NCI-H748 treated with DMSO at 0.1 percent for 48 hours (cell line): ENCODE data around the gene HEATR5B.

Source experiments
- DNase-seq: peaks from one replicate; lab custom pipeline; 2025; lab: John Stamatoyannopoulos, UW

HEATR5B gene

DNA sequence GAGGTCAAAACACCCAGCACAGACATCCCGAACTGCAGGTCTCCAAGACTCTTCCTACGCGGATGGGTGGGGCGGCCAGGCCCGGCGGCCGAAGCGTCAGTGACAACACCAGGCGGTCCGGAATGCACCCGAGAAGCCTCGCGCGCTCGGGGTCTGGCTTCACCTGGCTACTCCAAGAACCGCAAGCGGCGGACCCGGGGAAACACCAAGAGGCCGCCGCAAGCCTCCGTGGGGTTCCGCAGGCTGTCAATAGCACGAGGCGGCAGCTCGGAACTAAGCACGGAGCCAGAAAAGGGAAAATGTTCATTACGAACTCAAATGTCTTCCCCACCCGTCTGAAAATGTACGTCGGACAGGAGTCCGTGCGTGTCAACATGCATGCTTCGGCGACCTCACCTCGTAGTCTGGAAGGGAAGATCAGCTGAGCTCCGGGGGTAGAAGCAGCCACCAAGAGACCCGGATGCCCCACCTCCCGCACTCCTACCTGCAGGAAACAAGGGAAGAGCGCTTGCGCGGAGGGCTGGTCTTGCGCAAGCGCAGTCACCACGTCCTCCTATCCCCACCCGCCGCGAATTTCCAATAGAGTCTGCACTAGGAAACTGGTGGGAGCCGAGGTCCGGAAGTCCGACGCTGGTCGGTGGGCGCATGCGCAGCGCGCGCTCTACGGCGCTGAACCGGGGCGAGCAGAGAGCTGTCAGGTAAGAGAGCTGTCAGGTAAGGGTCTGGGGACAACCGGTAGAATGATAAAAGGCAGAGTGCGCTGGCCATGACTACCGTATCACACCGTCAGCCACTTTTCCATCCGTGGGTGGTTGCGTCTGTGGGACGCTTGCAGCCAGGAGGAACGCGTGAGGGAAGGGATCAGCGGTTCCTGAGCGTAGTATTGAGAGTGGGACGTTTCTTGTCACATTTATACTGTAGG, at the start of gene HEATR5B, which contains the start of gene GPATCH11:
Gene HEATR5B, minus strand, starts transcription at position 500 of the 922 bp plus-strand sequence. CDS start 958 bp downstream, outside the sequence.
Gene GPATCH11, plus strand, starts transcription at position 646 of the 922 bp plus-strand sequence. CDS start 3,864 bp downstream, outside the sequence.
- peak; percentile 95 for DNase-seq

DNA sequence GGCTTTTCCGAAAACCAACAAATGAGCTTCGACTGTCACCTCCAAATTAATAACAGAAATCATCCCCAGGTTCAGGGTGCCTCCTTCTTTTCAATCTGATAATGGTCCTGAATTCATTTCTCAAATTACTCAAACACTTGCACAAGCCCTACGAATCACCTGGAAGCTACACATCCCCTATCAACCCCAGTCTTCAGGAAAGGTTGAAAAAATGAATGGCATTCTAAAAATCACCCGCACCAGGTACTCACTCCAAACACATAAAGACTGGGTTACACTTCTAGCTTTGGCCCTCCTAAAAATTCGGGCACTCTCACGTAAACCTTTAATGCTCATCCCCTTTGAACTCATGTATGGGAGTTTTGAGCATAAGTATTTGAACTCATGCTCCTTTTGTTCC, 48.7 kb upstream of the HEATR5B start:
- DNase-seq = no peak

DNA sequence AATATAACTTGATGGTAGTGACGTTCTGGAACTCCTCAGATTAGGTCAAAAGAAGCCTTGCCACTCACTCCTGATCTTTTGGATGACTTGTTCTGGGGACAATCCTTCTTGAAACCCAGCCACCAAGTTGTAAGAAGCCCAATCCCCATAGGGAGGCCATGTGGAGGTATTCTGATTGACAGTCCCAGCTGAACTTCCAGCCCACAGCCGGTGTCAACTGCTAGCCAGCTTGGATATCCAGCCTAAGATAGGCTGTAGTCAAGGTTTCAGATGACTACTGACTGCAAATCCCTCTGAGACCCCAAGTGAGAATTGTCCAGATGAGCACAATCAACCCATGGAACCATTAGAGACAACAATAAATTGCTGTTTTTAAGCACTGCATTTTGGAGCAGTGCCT, 41.2 kb upstream of the HEATR5B start:
- DNase-seq = no peak

DNA sequence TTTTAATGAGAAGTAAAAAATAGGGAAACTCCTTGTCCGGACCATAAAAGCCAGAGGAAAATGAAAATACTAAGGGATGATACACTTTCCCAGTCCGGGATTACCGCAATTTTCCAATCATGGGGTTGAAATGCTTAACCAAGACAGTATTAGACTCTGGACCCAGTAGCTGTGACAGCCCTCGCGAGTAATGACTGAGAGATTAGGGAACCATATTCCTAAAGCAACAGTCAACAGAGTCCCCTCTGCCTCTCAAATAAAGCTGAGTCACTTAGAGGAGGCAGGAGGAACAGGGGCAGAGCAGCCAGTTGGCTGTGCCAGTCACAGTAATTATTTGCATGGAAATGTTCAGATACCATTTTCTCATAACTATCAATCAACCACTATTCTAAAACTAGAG, 35.0 kb upstream of the HEATR5B start:
- no peak for DNase-seq

DNA sequence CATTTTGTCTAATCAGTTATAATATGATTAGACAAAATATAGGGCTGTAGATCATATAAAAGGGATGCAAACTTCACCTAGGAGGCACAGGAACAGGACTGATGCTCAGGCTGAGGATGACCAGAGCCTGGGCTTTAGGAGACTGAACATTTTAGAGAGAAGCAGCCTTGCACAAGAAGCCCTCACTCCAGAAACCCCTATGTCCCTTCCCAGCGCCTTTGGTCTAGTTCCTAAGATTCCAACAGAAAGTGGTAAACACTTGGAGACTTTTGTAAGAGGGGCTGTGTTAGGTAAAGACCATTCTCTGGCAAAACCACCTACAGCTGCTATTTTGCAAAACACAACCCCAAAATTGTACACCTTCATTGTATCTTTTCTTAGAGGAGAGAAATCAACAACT, 33.4 kb upstream of the HEATR5B start:
- no peak for DNase-seq

DNA sequence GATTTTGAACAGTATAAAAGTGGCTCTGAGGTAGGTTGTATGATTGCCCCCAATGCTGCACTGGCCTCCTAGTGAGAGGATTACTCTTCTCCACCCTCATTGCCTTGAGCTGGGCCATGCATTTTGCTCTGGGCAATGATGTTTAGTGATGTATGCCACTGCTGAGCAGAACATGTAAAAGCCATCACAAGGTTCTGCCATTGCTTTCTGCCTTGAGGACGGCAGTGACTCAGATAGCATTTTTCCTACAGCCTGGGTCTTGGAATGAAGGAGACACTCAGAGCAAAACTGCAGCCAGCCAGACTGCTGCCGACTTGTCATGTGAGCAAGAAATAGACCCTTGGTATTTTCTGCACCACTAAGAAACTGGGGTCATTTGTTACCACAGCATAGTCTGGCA, 27.8 kb upstream of the HEATR5B start:
- no peak for DNase-seq

DNA sequence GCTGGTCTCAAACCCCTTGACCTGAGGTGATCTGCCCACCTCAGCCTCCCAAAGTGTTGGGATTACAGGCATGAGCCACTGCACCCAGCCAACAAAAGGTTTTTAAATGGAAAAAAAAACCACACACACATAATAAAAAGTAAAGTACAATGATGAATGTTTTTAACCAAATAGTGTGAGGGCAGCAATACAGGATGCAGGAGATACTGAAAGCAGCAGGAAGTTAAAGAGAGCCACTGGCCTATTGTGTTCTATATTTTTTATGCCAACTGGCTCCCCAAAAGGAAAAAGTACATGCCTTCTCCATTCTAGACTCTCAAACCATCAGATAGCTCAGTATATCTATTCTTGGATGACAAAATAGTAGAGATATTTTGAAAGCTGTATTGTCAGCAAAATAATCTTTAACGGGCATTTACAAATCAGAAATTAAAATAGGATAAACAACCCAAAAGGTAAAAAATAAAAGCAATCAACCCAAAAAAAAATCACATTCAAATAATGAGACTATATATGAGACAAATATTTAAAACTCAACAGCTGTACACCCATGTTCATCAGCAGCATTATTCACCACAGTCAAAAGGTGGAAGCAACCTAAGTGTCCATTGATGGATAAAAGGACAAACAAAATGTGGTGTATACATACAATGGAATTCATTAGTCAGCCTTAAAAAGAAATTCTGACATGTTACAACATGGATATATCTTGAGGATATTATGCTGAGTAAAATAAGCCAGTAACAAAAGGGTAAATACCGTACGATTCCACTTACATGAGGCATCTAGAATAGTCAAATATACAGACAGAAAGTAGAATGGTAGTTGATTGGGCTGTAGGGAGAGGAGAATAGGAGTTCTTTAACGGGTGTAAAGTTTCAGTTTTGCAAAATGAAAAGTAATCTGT, 26.4 kb upstream of the HEATR5B start:
- no peak for DNase-seq

DNA sequence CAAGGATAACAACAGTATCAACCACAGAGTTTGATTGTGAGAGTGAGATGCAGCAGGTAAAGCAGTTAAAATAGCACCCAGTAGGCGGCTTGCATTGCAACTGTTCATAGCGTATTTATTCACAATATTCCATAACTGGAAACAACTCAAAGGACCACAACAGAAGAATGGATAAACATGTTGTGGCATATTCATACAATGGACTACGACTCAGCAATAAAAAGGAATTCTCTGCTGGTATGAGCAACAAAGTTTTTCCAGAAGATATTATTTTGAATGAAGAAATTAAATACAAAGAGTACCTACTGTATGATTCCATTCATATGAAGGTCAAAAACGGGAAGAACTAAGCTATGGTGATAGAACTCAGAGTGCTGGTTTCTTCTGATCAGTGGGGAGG, 25.4 kb upstream of the HEATR5B start:
- no peak for DNase-seq

DNA sequence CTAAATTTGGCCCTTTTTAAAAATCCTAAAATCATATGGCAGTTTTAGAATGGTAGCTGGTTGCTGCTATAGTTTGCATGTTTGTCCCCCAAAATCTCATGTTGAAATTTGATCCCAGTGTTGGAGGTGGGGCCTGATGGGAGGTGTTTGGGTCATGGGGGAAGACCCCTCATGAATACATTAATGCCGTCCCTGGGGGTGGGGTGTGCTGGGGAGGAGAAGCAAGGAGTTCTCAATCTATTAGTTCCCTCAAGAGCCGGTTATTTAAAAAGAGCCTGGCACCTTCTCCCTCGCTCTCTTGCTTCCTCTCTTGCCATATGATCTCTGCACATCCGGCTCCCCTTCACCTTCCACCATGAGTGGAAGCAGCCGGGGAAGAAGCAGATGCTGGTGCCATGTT, 21.0 kb upstream of the HEATR5B start:
- DNase-seq = no peak

DNA sequence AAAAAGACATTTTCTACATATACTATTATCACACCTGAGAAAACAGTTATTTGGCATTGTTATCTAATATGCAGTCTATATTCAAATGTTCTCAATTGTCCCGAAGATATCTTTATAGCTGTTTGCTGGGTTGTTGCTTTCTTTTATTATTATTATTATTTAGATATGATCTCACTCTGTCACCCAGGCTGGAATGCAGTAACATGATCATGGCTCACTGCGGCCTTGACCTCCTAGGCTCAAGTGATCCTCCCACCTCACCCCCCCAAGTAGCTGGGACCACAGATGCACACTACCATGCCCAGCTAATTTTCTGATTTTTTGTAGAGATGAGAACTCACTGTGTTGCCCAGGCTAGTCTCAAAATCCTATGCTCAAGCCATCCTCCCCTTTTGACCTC, 20.0 kb upstream of the HEATR5B start:
- no peak for DNase-seq

DNA sequence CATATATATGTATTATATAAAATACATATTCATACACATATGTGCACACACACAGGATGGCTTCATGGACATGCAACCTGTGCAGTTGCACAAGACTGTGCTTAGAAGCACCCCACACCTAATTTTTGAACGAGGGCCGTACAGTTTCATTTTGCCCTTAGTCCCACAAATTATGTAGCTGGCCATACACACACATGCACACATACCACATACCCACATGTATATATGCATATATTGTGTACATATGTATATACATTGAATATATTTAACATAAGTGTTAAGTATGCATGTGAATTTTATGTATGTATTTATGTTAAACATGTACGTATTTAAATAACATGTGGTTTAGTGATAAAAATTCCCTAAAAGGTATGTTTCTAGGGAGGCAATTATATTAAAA, 18.4 kb upstream of the HEATR5B start:
- no peak for DNase-seq

DNA sequence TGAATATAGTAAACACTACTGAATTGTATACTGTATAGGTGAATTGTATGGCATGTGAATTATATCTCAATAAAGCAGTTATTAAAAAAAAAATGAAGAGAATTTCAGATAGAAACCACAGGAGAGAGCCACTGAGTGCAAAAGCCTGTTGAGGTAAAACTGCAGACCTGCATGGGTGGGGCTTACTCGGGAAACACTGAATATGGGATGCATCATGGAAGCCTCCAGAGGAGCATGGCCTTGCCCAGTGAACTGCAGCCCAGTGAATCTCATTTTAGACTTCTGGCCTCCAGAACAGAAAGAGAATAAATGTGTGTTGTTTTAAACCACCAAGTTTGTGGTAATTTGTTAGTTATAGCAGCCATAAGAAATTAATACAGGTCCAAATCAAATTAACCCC, 15.9 kb upstream of the HEATR5B start:
- no peak for DNase-seq

DNA sequence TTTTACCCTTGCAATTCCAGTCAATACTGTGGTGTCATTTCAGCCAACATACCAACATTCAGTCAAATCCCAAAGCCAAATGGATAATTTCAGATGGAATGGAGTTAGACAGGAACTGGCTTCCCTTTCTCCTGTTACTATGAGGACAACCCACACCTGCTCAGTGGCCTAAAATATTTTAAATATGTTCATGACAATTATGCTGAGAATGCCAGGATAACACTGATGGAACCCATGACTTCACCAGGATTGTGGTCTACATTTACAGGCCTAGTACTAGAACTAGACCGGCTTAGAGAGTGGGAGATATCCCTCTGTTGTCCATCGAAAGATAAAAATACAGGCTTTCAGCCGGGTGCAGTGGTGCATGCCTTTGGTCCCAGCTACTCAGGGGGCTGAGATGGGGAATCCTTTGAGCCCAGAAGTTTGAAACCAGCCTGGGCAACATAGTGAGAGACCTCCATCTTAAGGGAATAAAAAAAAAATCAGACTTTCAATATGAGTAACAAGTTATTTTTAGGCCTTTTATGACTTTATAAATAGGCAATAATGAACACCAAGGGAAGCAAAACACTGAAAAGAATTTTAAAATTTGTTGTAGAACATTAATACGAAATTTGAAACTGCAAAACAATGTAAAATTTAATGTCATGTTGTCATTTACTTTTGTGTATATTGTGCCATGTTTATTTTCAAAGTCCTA, 14.4 kb upstream of the HEATR5B start:
- no peak for DNase-seq

DNA sequence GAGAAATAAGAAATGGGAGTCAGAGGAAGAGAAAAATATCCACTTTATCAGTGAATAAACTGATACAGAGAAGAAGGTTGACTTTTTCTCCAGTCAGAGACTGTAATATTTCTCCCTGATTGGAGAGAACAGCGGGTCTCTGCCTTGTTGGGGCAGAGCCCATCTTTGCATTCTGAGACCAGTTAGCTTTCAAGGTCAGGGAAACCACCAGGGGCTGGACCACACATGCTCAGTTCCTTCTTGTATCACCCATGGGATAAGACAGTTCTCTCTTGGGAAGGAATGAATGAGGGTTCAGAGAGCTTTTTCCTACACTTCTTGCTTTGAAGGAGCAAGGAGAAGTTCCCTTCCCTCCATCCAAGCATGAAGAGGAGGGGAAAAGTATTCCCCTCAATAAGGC, 12.4 kb upstream of the HEATR5B start:
- DNase-seq = no peak

DNA sequence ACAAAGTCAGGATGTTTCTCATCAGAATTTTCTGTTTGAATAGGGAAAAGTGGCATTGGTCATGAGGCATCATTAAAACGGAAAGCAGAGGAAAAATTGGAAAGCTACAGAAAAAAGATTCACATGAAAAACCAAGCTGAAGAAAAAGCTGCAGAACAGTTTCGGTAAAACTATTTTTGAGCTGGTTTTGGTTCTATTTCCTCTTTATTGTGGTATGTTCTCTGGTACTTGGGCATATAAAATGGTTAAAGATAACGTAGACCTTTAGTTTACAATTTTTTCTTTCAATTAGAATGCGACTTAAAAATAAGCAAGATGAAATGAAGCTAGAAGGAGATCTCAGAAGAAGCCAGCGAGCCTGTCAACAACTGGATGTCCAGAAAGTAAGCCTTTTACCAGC, 7.7 kb upstream of the HEATR5B start:
- DNase-seq = no peak

DNA sequence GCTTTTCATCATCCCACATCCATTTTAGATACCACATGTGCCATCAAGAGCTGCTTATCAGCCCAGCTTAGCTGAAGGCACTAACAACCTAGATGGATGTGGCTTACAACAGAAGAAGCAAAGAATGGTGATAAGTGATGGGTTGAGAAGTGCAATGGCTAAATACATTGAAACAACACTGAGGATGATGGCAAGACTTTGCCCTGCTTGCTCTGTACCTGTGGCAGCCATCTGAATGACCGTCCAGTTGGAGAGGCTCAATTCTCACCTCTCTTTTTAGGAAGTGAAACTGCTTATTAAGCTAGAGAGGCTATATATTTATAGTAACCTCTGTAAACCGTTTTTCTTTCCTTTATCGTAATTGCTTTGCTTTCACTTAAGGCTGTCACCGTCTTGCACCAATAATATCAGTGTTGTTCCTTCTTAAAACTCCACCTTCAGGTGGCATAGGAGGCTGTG, 5.9 kb upstream of the HEATR5B start:
- no peak for DNase-seq

DNA sequence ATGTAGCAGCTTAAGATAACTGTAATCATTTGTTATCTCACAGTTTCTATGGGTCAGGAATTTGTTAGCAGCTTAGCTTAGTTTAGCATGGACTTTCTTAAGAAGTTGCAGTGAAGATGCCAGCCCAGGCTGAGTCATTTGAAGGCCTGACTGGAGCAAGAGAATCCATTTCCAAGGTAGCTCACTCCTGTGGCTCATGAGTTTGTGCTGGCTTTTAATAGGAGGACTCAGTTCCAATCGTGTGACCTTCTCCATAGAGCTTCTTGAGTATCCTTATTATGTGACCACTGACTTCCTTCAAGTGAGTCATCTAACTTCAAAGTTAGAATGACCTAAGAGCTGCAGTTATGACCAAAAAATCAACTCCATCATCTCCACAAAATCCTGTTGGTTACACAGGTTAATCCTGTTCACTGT, 1.6 kb upstream of the HEATR5B start:
- DNase-seq = no peak

DNA sequence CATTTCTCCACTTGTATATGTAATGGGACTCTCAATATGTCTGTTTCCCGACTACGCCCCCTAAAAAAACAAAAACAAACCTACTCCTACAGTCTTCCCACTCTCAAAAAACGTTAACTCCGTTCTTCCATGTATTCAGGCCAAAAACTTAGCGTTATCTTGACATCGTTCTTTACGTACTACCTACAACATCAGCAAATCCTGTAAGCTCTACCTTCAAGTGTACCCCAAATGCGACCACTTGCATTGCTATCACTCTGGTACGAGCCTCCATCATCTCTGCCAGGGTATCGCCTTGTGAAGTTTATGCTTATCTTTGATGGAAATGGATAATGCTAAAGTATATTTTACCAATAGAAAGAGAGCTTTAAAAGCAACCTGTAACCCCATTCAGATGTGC, 625 bp upstream of the HEATR5B start:
- DNase-seq = no peak

DNA sequence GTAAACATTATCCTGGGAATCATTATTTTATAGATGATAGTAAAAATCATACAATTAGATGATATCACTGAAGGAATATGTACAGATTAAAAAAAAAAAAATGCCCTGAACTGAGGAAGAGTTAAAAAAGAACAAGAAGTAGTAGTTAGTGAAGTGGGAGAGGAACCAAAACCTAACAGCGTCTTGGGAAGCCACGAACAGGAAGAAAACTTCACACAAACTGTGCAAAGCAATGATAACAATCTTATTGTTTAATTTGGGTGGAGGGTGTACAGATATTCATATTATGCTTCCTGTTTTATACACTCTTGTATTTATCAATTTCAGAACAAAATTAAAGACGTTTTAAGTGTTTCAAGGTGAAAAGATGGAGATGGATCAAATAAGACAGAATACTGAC, 3.5 kb downstream of the HEATR5B start:
- no peak for DNase-seq

DNA sequence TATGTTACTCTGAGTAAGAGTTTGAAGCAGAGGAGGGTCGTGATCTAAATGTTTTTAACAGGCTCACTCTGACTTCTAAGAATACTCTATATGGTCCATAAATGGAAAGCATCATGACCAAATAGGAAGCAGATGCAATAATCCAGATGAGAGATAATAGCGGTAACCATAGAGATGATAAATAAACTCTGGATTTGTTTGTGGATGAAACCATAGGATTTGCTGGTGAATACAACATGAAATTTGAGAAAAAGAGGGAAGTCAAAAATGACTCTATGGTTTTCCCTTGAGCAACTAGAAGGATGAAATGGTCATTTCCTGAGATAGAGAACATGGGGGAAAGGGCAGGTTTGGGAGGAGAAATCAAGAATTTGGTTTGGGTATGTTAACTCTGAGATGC, 3.9 kb downstream of the HEATR5B start:
- no peak for DNase-seq

DNA sequence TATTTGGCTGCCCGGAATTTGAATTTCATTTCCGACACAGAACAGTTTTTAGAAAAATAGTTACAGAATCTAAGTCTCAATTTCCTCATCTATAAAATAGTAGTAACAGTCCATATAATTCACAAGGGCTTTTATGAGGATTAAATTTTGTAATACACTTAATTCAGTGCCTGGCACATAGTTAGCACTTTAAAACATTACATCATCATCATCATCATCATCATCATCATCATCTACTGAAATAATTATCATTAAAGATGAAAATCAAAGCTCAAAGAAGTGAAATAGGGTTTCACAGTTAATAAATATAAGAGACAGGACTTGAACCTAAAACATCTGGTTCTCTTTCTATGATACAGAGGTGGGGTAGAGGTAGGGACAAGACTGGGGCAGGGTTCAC, 13.2 kb downstream of the HEATR5B start:
- DNase-seq = no peak

DNA sequence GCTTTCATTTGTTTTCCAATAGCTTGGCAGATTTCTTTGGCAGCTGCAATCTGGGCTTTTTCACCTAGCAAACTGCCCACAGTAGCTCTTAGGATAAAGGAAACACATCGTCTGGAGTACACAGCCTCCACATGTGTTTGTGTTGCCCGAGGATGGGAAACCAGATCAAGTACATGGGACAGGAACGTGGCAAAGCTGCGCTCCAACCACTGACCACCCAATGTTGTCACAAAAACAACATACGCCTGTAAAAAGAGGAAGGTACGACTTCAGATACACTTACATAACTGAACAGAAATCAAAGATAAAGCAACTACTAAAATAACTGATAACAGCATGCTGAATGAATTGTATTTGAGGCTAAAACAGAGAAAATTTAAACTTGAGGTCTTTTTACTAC, 15.5 kb downstream of the HEATR5B start:
- DNase-seq = no peak
